ENCODE results near the gene AQP12A.
A peak's percentile ranks its signal among the peaks of the same experiment; 100 is the strongest.

AQP12A gene

GRCh38 chr2:240726876-240727275 lies 35.2 kb downstream of the AQP12A start:
- TF ChIP-seq GATA2 (IDR thresholded peaks at IDR 0.05; ENCODE audit: low read depth, low read length), result no peak
- TF ChIP-seq GATA3 (IDR thresholded peaks at IDR 0.05; ENCODE audit: low read depth, low read length), result no peak

GRCh38 chr2:240727439-240727838 lies 35.8 kb downstream of the AQP12A start:
- TF ChIP-seq GATA2 (IDR thresholded peaks at IDR 0.05; ENCODE audit: low read depth, low read length) (no peak), GATA3 (IDR thresholded peaks at IDR 0.05; ENCODE audit: low read depth, low read length) (no peak)

DNA sequence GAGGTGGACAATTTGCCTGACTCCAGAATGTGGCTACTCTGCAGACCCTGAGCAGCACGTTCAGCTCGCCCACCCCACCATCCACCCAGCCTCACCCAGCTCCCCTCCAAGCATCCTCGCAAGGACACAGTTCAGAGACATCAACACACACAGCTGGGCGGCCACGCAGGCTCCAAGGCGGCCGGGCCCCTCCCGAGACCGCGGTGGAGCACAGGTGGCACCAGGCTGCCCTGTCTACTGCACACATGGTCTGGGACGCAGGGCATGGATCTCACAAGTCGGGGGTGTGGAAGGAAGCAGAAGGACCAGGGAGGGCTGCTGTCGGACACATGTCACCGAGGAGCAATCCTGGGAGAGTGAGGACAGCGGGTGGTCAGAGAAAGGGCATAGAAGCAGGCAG lies 36.2 kb downstream of the AQP12A start:
- TF ChIP-seq GATA3 (IDR thresholded peaks at IDR 0.05; ENCODE audit: low read depth, low read length), result no peak
- no peak for TF ChIP-seq GATA2 (IDR thresholded peaks at IDR 0.05; ENCODE audit: low read depth, low read length)

GRCh38 chr2:240728361-240728760 lies 36.7 kb downstream of the AQP12A start:
- no peak for TF ChIP-seq GATA3 (IDR thresholded peaks at IDR 0.05; ENCODE audit: low read depth, low read length)
- no peak for TF ChIP-seq GATA2 (IDR thresholded peaks at IDR 0.05; ENCODE audit: low read depth, low read length)

GRCh38 chr2:240728827-240729226 lies 37.2 kb downstream of the AQP12A start:
- TF ChIP-seq GATA2 (IDR thresholded peaks at IDR 0.05; ENCODE audit: low read depth, low read length) (peak; percentile 44; the same call in 1 of the 2 replicates), GATA3 (IDR thresholded peaks at IDR 0.05; ENCODE audit: low read depth, low read length) (no peak)

DNA sequence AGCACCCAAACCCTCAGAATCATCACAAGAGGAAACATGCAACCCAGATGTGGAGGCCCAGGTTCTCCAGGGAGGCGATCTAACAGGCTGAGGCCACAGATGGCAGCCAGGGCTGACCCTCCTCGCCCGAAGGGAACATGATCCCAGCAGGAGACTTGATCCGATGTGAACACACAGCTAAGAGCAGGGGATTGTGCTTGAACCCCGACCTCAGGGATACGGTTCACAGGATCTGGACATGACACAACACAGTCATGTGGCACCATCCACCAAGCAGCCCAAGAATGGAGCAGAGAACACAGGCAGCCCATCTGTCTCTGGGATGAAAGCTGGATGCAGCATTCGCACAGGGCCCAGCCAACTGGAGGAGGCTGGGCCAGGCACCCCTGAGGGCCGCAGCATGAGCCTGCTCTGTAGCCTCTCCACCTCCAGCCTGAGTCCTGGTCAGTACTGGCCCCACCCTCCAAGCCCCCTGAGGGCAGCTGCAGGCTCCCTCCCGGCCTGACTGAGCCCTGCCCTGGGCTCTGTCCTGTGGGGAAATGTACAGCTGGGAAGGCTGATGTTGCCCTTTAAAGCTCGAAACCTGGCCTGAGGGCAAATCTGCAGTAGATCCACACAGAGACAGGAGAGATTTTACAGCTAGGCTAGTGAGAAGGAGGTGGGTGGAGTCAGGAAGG lies 39.0 kb downstream of the AQP12A start:
- TF ChIP-seq GATA2 (IDR thresholded peaks at IDR 0.05; ENCODE audit: low read depth, low read length) (no peak), GATA3 (IDR thresholded peaks at IDR 0.05; ENCODE audit: low read depth, low read length) (no peak)

- TF ChIP-seq GATA3 (IDR thresholded peaks at IDR 0.05; ENCODE audit: low read depth, low read length) (no peak), GATA2 (IDR thresholded peaks at IDR 0.05; ENCODE audit: low read depth, low read length) (no peak)
Measured at GRCh38 chr2:240731178-240731545, 39.5 kb downstream of the AQP12A start.

DNA sequence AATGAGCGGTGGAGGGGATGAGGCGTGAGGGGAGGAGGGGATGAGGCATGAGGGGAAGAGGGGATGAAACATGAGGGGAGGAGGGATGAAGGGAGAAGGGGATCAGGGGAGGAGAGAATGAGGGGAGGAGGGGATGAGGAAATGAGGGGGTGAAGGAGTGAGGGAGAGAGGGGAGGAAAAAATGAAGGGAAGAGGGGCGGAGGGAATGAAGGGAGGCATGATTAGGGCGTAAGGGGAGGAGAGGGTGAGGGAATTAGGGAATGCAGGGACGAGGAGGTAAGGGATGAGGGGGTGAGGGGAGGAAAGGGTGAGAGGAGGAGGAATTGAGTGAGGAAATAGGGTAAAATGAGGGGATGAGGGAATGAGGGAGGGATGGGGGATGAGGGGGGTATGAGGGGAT lies 40.5 kb downstream of the AQP12A start:
- no peak for TF ChIP-seq GATA3 (IDR thresholded peaks at IDR 0.05; ENCODE audit: low read depth, low read length)
- no peak for TF ChIP-seq GATA2 (IDR thresholded peaks at IDR 0.05; ENCODE audit: low read depth, low read length)

DNA sequence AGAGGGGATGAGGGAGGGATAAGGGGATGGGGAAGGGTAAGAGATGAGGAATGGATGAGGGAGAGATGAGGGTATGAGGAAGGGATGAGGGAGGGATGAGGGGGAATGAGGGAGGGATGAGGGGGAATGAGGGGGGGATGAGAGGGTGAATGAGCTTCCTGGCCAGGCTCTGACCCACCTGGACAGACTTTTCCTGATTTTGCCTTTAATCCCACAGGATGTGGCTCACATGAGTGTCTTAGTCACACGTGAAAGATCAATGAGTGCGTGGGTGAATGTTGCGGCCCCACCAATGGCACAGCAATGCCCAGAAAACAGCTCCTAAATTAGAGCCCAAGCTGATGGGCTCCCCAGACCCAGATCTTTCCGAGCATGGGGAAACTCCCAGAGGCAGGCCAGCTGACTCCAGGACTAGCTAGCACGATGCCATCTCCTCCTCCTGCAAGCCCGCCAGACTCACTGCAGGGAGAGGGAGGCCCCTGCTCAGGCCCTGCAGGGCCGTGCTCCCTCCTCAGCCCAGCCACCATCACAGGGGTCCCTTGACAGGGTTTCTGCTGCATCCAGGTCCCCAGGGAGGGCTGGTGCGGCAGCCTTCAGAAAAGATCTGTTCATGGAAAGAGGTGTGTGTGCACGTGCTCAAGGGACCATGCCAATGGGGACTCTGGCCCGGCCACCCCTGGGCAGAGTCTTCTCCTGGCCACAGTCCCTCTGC lies 41.4 kb downstream of the AQP12A start:
- TF ChIP-seq GATA2 (IDR thresholded peaks at IDR 0.05; ENCODE audit: low read depth, low read length), result no peak
- TF ChIP-seq GATA3 (IDR thresholded peaks at IDR 0.05; ENCODE audit: low read depth, low read length), result no peak

- TF ChIP-seq GATA3 (IDR thresholded peaks at IDR 0.05; ENCODE audit: low read depth, low read length), result no peak
- TF ChIP-seq GATA2 (IDR thresholded peaks at IDR 0.05; ENCODE audit: low read depth, low read length), result no peak
Measured at GRCh38 chr2:240733803-240734495, 42.3 kb downstream of the AQP12A start.

DNA sequence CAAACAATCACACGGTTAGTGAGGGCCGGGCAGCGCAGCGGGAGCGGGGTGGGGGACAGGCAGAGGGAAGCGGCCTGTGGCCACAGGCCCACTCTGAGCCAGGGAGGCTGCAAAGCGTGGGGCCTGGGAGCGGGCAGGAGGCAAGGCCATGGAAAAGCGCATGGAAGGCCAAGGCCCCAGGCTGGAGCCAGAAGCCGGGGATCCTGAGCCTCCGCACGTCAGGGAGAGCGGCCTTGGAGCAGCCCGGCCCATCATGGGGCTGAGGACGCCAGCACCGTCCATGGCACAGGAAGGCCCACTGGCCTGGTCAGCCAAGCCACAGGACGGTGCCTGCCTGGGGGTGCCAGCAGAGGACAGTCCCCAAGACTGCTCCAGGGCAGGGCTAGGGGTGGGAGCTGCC lies 43.1 kb downstream of the AQP12A start:
- TF ChIP-seq GATA2 (IDR thresholded peaks at IDR 0.05; ENCODE audit: low read depth, low read length) (no peak), GATA3 (IDR thresholded peaks at IDR 0.05; ENCODE audit: low read depth, low read length) (no peak)

GRCh38 chr2:240735476-240735875 lies 43.8 kb downstream of the AQP12A start:
- TF ChIP-seq GATA3 (IDR thresholded peaks at IDR 0.05; ENCODE audit: low read depth, low read length) (no peak), GATA2 (IDR thresholded peaks at IDR 0.05; ENCODE audit: low read depth, low read length) (no peak)

DNA sequence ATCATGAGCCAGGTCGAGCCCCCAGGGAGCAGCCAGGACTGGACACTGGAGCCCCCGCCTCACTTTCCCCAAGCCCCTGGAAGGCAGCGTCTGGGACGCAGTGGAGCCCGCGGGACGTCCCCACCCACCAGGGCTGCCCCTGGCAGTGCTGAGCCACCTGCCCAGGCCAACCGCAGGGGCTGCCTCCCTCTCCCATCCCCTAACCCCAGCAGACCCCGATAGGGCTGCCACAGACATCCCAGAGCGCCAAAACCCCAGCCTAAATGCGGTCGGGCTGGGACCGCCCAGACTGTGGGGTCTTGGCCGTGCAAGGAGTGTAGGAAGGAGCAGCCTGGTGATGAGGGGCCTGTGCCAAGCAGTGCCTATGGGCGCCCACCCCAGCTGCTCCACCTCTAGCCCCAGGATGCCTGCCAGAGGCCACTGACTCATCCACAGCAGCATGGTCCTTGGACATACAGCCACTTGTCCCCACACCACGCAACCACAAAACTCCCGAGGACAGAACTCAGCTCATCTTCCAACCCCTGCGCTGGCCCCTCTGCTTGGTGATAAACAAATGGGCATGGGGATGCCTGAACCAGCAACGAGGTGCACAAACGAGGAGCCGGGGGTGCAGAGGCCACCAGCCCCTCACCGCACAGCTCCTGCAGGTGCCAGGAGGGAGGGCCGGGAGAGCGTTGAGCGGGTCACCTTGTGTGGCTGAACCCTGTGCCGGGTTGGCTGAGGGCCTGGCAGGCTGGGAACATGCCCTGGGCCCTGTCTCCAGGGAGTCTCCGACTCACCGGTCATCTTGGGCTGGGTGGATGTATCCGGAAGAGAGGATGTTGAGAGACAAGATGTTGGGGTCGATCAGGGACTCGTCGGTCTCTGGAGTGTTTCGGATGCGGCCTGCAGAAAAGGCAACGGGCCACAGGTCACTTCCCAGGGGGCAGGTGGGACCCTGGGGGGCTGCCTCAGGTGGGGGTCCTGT lies 44.9 kb downstream of the AQP12A start:
- TF ChIP-seq GATA2 (IDR thresholded peaks at IDR 0.05; ENCODE audit: low read depth, low read length), result no peak
- TF ChIP-seq GATA3 (IDR thresholded peaks at IDR 0.05; ENCODE audit: low read depth, low read length), result no peak

DNA sequence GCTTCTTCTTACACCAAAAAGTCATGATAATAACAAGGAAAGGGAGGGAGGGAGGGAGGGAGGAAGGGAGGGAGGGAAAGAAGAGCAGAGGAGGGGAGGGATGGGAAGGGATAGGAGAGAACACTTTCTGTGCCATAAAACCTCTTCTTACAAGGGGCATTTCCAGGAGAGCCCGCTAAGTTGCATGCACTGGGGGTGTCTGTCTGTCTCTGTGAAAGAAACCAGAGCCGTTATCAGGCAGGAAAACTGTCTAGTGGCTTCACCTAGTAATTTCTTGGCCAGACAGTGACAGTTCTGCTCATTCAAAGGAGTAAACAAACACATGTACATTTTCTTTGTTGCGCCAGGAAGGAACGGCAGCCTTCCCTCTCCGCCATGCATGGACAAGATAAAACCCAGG lies 45.8 kb downstream of the AQP12A start:
- TF ChIP-seq GATA3 (IDR thresholded peaks at IDR 0.05; ENCODE audit: low read depth, low read length), result no peak
- no peak for TF ChIP-seq GATA2 (IDR thresholded peaks at IDR 0.05; ENCODE audit: low read depth, low read length)
